Kidney epithelial cell (primary cell): ENCODE results near the gene KEAP1. TPM values are rescaled to one million over a fixed set of nuclear protein-coding genes. Genes with fewer than 3 reads are reported as not detected.
A peak's percentile ranks its signal among the peaks of the same experiment; 100 is the strongest.
"Not testable (repeated sequence)": the region's sequence is repeated elsewhere in the genome, so short reads cannot be mapped to it uniquely, and the experiment has no call there.

Source experiments
- DNase-seq: peaks from one replicate; pipeline ENCODE4 v3.0.0-alpha.2; 2010; ENCODE audit warnings: low read depth
- H3K27me3 ChIP-seq: 2 replicates; pipeline ENCODE4 v1.6.0; 2011; ENCODE audit warnings: low read length; ENCODE audit not compliant: control insufficient read depth, insufficient read depth
- H3K36me3 ChIP-seq: 2 replicates; pipeline ENCODE4 v1.5.1; 2011; ENCODE audit warnings: low read length; ENCODE audit not compliant: control insufficient read depth, insufficient read depth
- H3K4me3 ChIP-seq: 2 replicates; pipeline ENCODE4 v1.5.1; 2011; ENCODE audit warnings: low read depth, mild to moderate bottlenecking, control low read depth, low read length
- CTCF ChIP-seq: IDR thresholded peaks from 2 replicates; pipeline ENCODE4 v1.5.1; 2011; ENCODE audit warnings: mild to moderate bottlenecking, moderate library complexity, low read length, control low read depth, inconsistent platforms; ENCODE audit not compliant: insufficient read depth, poor library complexity, severe bottlenecking
- total RNA-seq: library from RNA; depleted of rRNA; stranded (reverse); fragments of >200 nt; gene quantifications from 2 replicates; pipeline ENCODE4 v1.2.3, GENCODE V29; 2015

Gene KEAP1
- total RNA-seq, 1 donor from 2014 or later, result 49.2 TPM

- H3K4me3 ChIP-seq, result no peak overlapping the region
- DNase-seq, result no peak
- no peak for TF ChIP-seq CTCF
- no peaks in the 10 kb centered on the region for H3K36me3 ChIP-seq
- no peaks in the 10 kb centered on the region for H3K27me3 ChIP-seq
These were observed 30.0 kb downstream of the KEAP1 start for GRCh38 chr19:10473192-10473591.

- TF ChIP-seq CTCF, result peak; percentile 44
These were observed 31.2 kb downstream of the KEAP1 start for GRCh38 chr19:10471909-10472308.

DNA sequence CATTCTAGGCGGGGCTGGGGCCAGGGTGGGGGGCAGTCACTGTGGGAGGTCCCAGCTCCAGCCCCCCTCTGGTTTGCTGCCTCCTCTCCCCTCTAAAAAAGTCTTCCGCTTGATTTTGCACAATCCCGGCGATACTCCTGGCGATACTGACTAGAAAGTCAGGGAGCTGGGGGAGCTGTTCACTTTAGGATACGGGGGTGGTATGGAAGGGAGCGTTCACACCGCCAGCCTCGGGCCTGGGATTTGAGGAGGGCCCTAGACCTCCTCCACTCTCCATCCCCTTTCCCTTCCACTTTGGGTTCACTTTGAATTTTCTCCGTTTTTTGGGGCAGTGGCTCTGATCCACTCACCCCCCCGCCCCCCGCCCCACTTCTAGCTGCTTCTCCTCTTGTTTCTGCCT lies 35.0 kb downstream of the KEAP1 start:
- Histone ChIP-seq H3K36me3 (no peaks in the 10 kb centered on the region), H3K4me3 (no peak overlapping the region), H3K27me3 (no peaks in the 10 kb centered on the region)
- DNase-seq, result no peak
- TF ChIP-seq CTCF, result no peak

More at GRCh38 chr19:10471909-10472308, 31.2 kb downstream of the KEAP1 start:
- Histone ChIP-seq H3K36me3 (no peaks in the 10 kb centered on the region), H3K4me3 (no peak overlapping the region), H3K27me3 (no peaks in the 10 kb centered on the region)
- DNase-seq, result no peak

- TF ChIP-seq CTCF, result no peak
- H3K4me3 ChIP-seq, result no peak overlapping the region
- H3K36me3 ChIP-seq, result no peaks in the 10 kb centered on the region
- no peaks in the 10 kb centered on the region for H3K27me3 ChIP-seq
- DNase-seq, result no peak
These were observed 36.0 kb downstream of the KEAP1 start for GRCh38 chr19:10467104-10467706.

DNA sequence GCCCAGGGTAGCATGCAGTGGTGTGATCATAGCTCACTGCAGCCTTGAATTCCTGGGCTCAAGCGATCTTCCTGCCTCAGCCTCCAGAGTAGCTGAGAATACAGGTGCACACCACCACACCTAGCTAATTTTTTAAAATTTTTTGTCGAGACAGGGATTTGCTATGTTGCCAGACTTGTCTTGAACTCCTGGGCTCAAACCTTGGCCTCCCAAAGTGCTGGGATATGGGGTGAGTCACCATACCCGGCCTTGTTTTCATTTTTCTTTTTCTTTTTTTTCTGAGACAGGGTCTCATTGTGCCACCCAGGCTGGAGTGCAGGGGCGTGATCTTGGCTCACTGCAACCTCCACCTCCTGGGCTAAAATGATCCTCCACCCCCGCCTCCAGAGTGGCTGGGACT lies 38.7 kb downstream of the KEAP1 start:
- Histone ChIP-seq H3K27me3 (no peaks in the 10 kb centered on the region), H3K36me3 (no peaks in the 10 kb centered on the region), H3K4me3 (no peak overlapping the region)
- no peak for TF ChIP-seq CTCF
- no peak for DNase-seq

DNA sequence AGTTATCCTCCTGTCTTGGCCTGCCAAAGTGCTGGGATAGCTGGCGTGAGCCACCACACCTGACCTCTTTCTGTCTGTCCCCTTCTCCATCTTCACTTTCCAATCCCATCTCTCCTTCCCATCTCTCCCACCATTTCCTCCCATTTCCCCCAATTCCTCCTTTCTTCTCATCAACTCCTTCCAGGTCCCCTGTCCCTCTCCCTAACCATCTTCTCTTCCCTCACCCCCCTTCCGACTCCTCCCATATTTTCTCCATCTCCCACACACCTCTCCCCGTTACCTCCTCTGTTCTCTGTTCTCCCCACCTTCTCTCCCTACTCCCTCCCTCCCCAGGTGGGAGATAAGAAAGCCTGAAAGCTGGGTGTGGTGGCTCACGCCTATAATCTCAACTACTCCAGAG lies 40.6 kb downstream of the KEAP1 start:
- no peak for DNase-seq
- no peak for TF ChIP-seq CTCF
- Histone ChIP-seq H3K27me3 (no peaks in the 10 kb centered on the region), H3K4me3 (no peak overlapping the region), H3K36me3 (no peaks in the 10 kb centered on the region)

- H3K27me3 ChIP-seq, H3K36me3 ChIP-seq, DNase-seq, H3K4me3 ChIP-seq: not testable (repeated sequence)
These were observed 41.1 kb downstream of the KEAP1 start for GRCh38 chr19:10462042-10462441.
